Mucosa of descending colon (tissue), 3 donors: ENCODE results near the gene TMEM14A. TPM values are rescaled to one million over a fixed set of nuclear protein-coding genes. Genes with fewer than 3 reads are reported as not detected.

Experiments
- ATAC-seq: fragments of 200-7000 bp; cut with Tn5 transposase; one replicate; pipeline ENCODE4 v1.9.1; 2020; ENCODE audit warnings: mild to moderate bottlenecking, moderate library complexity
- DNase-seq, 3 donors: peaks; one replicate each; pipeline ENCODE4 v3.0.0-alpha.2; 2020
- H3K36me3 ChIP-seq: fragments of 200-600 bp; one replicate; pipeline ENCODE4 v1.8.0; 2021; ENCODE audit warnings: low read depth, mild to moderate bottlenecking
- H3K4me1 ChIP-seq: fragments of 200-600 bp; one replicate; pipeline ENCODE4 v1.8.0; 2021; ENCODE audit warnings: low read depth, mild to moderate bottlenecking
- H3K4me3 ChIP-seq: fragments of 200-600 bp; one replicate; pipeline ENCODE4 v1.8.0; 2021; ENCODE audit warnings: mild to moderate bottlenecking
- H3K9me3 ChIP-seq: fragments of 200-600 bp; one replicate; pipeline ENCODE4 v1.8.0; 2021; ENCODE audit warnings: mild to moderate bottlenecking
- CTCF ChIP-seq: fragments of 200-600 bp; IDR thresholded peaks from one replicate; pipeline ENCODE4 v1.8.0; 2022; ENCODE audit warnings: antibody characterized with exemption, mild to moderate bottlenecking
- intact Hi-C, 2 donors: fragments of 100-400 bp; cut with DNase I in 1 of 2; cut with micrococcal nuclease in 1 of 2; formaldehyde crosslinking; loops; one replicate each; pipeline versions ENCODE4 v1.11.0 to v1.11.1; 2022; cut with DNase I, micrococcal nuclease
- total RNA-seq, 3 donors: library from RNA; stranded (reverse); fragmentation: NEBNext Ultra II Directional in 2 of 3; extraction: Animal tissue kit (Norgen Biotek cat#: 25700) in 2 of 3; gene quantifications; one replicate each; pipeline versions ENCODE4 v1.2.1 to v1.2.4, GENCODE V29; 2021 to 2023
- donor health status: DM: no; HTN: no; CAD: no; lungs with moderate emphysema.
- donor health status: DM: no; HTN: no; CAD: no.
- donor health status: DM: no; HTN: yes; CAD: no.

The TMEM14A gene
- total RNA-seq, 3 donors from 2014 or later, result 14.1 to 18.5 (median 17.7) TPM

GRCh38 chr6:52736145-52736544 lies 65.2 kb downstream of the TMEM14A start:
- intact Hi-C loops, result no loop called here
- DNase-seq (no peak), ATAC-seq (no peak)
- TF ChIP-seq CTCF, result no peak
- Histone ChIP-seq H3K4me1 (no peaks in the 10 kb centered on the region), H3K36me3 (no peaks in the 10 kb centered on the region), H3K4me3 (no peak overlapping the region), H3K9me3 (no peaks in the 10 kb centered on the region)

Other genes with a start within 250 kb of the TMEM14A start
- gene TRAM2, start 94.1 kb upstream of the TMEM14A start, total RNA-seq, result 10 to 100 TPM; 20.3 to 25.0 (median 24.1) TPM
- under 1 TPM in 2 of 3 donors, not detected in 1; 0.27 to 0.29 TPM for gene GSTA2, start 92.4 kb downstream of the TMEM14A start, total RNA-seq
- 1 to 10 TPM in 2 of 3 donors, under 1 TPM in 1; 0.89 to 4.1 (median 1.1) TPM for gene GSTA1, start 132.7 kb downstream of the TMEM14A start, total RNA-seq
- gene GSTA5, start 169.7 kb downstream of the TMEM14A start, total RNA-seq, result not detected
- gene GSTA3, start 238.6 kb downstream of the TMEM14A start, total RNA-seq, result not detected